Measurements from ENCODE around the gene CFAP65.

CFAP65 gene

GRCh38 chr2:218962859-218963492 lies 78.3 kb downstream of the CFAP65 start:
- peak; percentile 55 for DNase-seq

GRCh38 chr2:218961651-218962570 lies 79.4 kb downstream of the CFAP65 start:
- no peak for DNase-seq

GRCh38 chr2:218961229-218961628 lies 80.1 kb downstream of the CFAP65 start:
- no peak for DNase-seq

DNA sequence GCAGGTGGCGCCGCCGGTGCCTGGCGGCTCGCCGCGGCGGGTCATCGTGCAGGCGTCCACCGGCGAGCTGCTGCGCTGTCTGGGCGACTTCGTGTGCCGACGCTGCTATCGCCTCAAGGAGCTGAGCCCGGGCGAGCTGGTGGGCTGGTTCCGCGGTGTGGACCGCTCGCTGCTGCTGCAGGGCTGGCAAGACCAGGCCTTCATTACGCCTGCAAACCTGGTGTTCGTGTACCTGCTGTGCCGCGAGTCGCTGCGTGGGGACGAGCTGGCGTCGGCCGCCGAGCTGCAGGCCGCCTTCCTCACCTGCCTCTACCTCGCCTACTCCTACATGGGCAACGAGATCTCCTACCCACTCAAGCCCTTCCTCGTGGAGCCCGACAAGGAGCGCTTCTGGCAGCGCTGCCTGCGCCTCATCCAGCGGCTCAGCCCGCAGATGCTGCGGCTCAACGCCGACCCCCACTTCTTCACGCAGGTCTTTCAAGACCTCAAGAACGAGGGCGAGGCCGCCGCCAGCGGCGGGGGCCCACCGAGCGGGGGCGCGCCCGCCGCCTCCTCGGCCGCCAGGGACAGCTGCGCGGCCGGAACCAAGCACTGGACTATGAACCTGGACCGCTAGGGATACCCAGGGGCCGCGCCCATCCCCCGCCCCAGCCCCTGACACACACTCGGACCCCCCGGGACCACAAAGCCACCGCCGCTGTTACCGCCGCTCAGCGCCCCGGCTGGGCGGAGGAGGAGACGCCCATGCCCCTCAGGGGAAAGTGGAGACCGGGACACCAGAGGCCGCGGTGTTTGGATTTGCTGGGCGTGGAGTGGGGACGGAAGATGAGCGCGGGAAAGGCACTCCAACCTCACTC lies 80.8 kb downstream of the CFAP65 start:
- no peak for DNase-seq

DNA sequence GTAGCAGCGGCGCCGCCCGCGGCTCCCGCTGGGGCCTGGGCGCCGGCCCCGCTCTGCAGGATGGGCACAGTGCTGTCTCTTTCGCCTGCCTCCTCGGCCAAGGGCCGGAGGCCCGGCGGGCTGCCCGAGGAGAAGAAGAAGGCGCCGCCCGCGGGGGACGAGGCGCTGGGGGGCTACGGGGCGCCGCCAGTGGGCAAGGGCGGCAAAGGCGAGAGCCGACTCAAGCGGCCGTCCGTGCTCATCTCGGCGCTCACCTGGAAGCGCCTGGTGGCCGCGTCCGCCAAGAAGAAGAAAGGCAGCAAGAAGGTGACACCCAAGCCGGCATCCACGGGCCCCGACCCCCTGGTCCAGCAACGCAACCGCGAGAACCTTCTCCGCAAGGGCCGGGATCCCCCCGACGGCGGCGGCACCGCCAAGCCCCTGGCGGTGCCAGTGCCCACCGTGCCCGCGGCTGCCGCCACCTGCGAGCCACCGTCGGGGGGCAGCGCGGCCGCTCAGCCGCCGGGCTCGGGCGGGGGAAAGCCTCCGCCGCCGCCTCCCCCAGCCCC lies 81.5 kb downstream of the CFAP65 start:
- no peak for DNase-seq

GRCh38 chr2:218959141-218959731 lies 82.1 kb downstream of the CFAP65 start, which contains the start of gene CDK5R2:
TSS of gene CDK5R2 (plus strand) at chr2:218959666. CDS start at chr2:218959821, 155 bp downstream.
- no peak for DNase-seq

- DNase-seq = no peak
Observed at GRCh38 chr2:218958276-218958675, 83.0 kb downstream of the CFAP65 start.

DNA sequence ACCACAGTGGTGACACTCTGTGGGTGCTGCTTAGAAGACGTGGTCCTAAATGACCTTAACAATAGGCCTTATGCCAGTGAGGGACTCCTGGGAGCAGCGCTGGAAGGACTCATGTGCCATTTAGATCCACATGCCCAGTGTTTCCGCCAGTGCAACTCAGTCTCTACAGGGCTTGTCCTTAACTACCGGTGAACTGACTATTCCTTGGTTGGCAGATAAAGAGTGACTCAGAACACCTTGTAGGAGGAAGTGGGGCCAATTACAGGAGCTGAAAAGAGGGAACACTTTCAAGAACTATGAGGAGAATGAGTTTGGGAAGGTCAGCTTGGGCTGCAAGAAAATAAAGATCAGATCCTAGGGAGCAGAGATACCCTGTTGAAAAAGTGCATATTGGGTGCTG lies 83.6 kb downstream of the CFAP65 start:
- DNase-seq = no peak

- DNase-seq = no peak
Observed at GRCh38 chr2:218956039-218956438, 85.3 kb downstream of the CFAP65 start.

- no peak for DNase-seq
Observed at GRCh38 chr2:218954541-218955300, 86.6 kb downstream of the CFAP65 start.

- no peak for DNase-seq
Observed at GRCh38 chr2:218953366-218953954, 87.9 kb downstream of the CFAP65 start.
